GM06990 (cell line): ENCODE measurements around the gene RASA3.

Experiments
- DNase-seq: peaks from one replicate; pipeline ENCODE4 v3.0.0-alpha.2; 2011; ENCODE audit not compliant: insufficient read length; ENCODE audit errors: extremely low read depth
- H3K27me3 ChIP-seq: replicated peaks from 2 replicates; pipeline ENCODE4 v1.6.0; 2011; ENCODE audit warnings: low read length; ENCODE audit not compliant: control insufficient read depth, insufficient read depth
- H3K36me3 ChIP-seq: 2 replicates; pipeline ENCODE4 v1.5.1; 2011; ENCODE audit warnings: low read length; ENCODE audit not compliant: control insufficient read depth, insufficient read depth
- H3K4me3 ChIP-seq: replicated peaks from 2 replicates; pipeline ENCODE4 v1.5.1; 2011; ENCODE audit warnings: low read depth, mild to moderate bottlenecking, control low read depth, low read length
- CTCF ChIP-seq: IDR thresholded peaks from 2 replicates; pipeline ENCODE4 v1.5.1; 2011; ENCODE audit warnings: low read length, control low read depth, mild to moderate bottlenecking, inconsistent platforms; ENCODE audit not compliant: insufficient read depth, poor library complexity, severe bottlenecking

The RASA3 gene

GRCh38 chr13:114140906-114141250 is 8.5 kb upstream of the RASA3 start:
- H3K36me3 ChIP-seq, result no peaks in the 10 kb centered on the region
- no peak for TF ChIP-seq CTCF
- peak; percentile 33 for DNase-seq
- no peak overlapping the region for H3K4me3 ChIP-seq
- H3K27me3 ChIP-seq, result no peaks in the 10 kb centered on the region

- no peaks in the 10 kb centered on the region for H3K36me3 ChIP-seq
- no peak for DNase-seq
- peak overlapping the region; percentile 15; the same call in 1 of the 2 replicates for H3K4me3 ChIP-seq
- no peaks in the 10 kb centered on the region; the same call in 1 of the 2 replicates for H3K27me3 ChIP-seq
- no peak for TF ChIP-seq CTCF
Measured at GRCh38 chr13:114140131-114140905, 7.9 kb upstream of the RASA3 start.

- H3K36me3 ChIP-seq, result no peaks in the 10 kb centered on the region
- no peak for TF ChIP-seq CTCF
- DNase-seq, result no peak
- no peaks in the 10 kb centered on the region; the same call in 1 of the 2 replicates for H3K27me3 ChIP-seq
- H3K4me3 ChIP-seq, result no peak overlapping the region
Measured at GRCh38 chr13:114136576-114136975, 4.2 kb upstream of the RASA3 start.

- DNase-seq, result no peak
- no peak overlapping the region for H3K4me3 ChIP-seq
- no peaks in the 10 kb centered on the region for H3K36me3 ChIP-seq
- no peaks in the 10 kb centered on the region; the same call in 1 of the 2 replicates for H3K27me3 ChIP-seq
- TF ChIP-seq CTCF, result no peak
Measured at GRCh38 chr13:114135731-114136171, 3.3 kb upstream of the RASA3 start.

- TF ChIP-seq CTCF, result no peak
- no peak for DNase-seq
- no peak overlapping the region for H3K4me3 ChIP-seq
- no peaks in the 10 kb centered on the region for H3K36me3 ChIP-seq
- no peaks in the 10 kb centered on the region; the same call in 1 of the 2 replicates for H3K27me3 ChIP-seq
Measured at GRCh38 chr13:114134944-114135610, 2.7 kb upstream of the RASA3 start.
